ENCODE measurements around the gene PDHX. TPM values are rescaled to one million over a fixed set of nuclear protein-coding genes. Genes with fewer than 3 reads are reported as not detected.

The PDHX gene
- polyA plus RNA-seq, 3 donors: 9.3 to 19.5 (median 17.5) TPM

- no peaks in the 10 kb centered on the region for H3K27me3 ChIP-seq (ENCODE audit: control insufficient read depth in 2 of 2, insufficient read depth in 2 of 2, low read length in 2 of 2)
- Mint-ChIP-seq H3K4me3 (no peak overlapping the region), H3K9me3 (no peaks in the 10 kb centered on the region), H3K27me3 (ENCODE audit: low read depth in 3 of 3) (no peaks in the 10 kb centered on the region), H3K27ac (no peak overlapping the region), H3K36me3 (peaks cover 52 to 54% of the 10 kb centered on the region in 2 donors), H3K4me1 (no peaks in the 10 kb centered on the region)
- H3K36me3 ChIP-seq (replicated peaks in 1 of 2; ENCODE audit: control insufficient read depth in 1 of 2, insufficient read depth in 2 of 2, low read length in 2 of 2): peaks cover 20 to 78% of the 10 kb centered on the region in 2 donors
- no peaks in the 10 kb centered on the region for H3K4me1 ChIP-seq (ENCODE audit: control insufficient read depth in 1 of 2, insufficient read depth in 2 of 2, low read length in 2 of 2)
- DNase-seq: no peak
- intact Hi-C loops (cut with micrococcal nuclease): no loop called here
- no peak for TF ChIP-seq CTCF (IDR thresholded peaks at IDR 0.05)
- H3K9me3 ChIP-seq (replicated peaks in 1 of 2; ENCODE audit: control insufficient read depth in 1 of 2, insufficient read depth in 1 of 2, low read length in 2 of 2): no peaks in the 10 kb centered on the region
- no peaks in the 10 kb centered on the region for H3K79me2 ChIP-seq (ENCODE audit: insufficient read depth, low read length)
- H4K20me1 ChIP-seq (ENCODE audit: insufficient read depth, low read length): no peaks in the 10 kb centered on the region
- WGBS (ENCODE audit: insufficient coverage): 100% methylated on average over 1 of the region's 3 CpGs
- no peak overlapping the region for H2AFZ ChIP-seq (ENCODE audit: insufficient read depth, low read depth, low read length, poor library complexity, severe bottlenecking)
- H3K4me2 ChIP-seq (replicated peaks; ENCODE audit: extremely low read depth, low read length, poor library complexity, severe bottlenecking): no peak overlapping the region
- H3K9ac ChIP-seq (ENCODE audit: insufficient read depth, low read length, poor library complexity, severe bottlenecking): no peak overlapping the region
- H3K27ac ChIP-seq (ENCODE audit: low read depth in 1 of 2, low read length in 2 of 2): no peak overlapping the region
- H3K4me3 ChIP-seq (replicated peaks in 1 of 3; ENCODE audit: low read depth in 2 of 3, low read length in 3 of 3): no peak overlapping the region
Observed at GRCh38 chr11:34964610-34965331, 48.4 kb downstream of the PDHX start.

GRCh38 chr11:34968862-34969261 is 52.4 kb downstream of the PDHX start:
- Histone ChIP-seq H3K36me3 (replicated peaks in 1 of 2; ENCODE audit: control insufficient read depth in 1 of 2, insufficient read depth in 2 of 2, low read length in 2 of 2) (peaks cover 26 to 79% of the 10 kb centered on the region in 2 donors), H3K4me1 (ENCODE audit: control insufficient read depth in 1 of 2, insufficient read depth in 2 of 2, low read length in 2 of 2) (no peaks in the 10 kb centered on the region), H3K9me3 (replicated peaks in 1 of 2; ENCODE audit: control insufficient read depth in 1 of 2, insufficient read depth in 1 of 2, low read length in 2 of 2) (no peaks in the 10 kb centered on the region), H3K79me2 (ENCODE audit: insufficient read depth, low read length) (no peaks in the 10 kb centered on the region), H3K9ac (ENCODE audit: insufficient read depth, low read length, poor library complexity, severe bottlenecking) (no peak overlapping the region), H3K27me3 (ENCODE audit: control insufficient read depth in 2 of 2, insufficient read depth in 2 of 2, low read length in 2 of 2) (no peaks in the 10 kb centered on the region), H3K4me3 (replicated peaks in 1 of 3; ENCODE audit: low read depth in 2 of 3, low read length in 3 of 3) (no peak overlapping the region), H3K27ac (ENCODE audit: low read depth in 1 of 2, low read length in 2 of 2) (no peak overlapping the region), H4K20me1 (ENCODE audit: insufficient read depth, low read length) (no peaks in the 10 kb centered on the region), H3K4me2 (replicated peaks; ENCODE audit: extremely low read depth, low read length, poor library complexity, severe bottlenecking) (no peak overlapping the region), H2AFZ (ENCODE audit: insufficient read depth, low read depth, low read length, poor library complexity, severe bottlenecking) (no peak overlapping the region)
- intact Hi-C loops (cut with micrococcal nuclease): no loop called here
- Mint-ChIP-seq H3K36me3 (peaks cover 50 to 67% of the 10 kb centered on the region in 2 donors), H3K27me3 (ENCODE audit: low read depth in 3 of 3) (no peaks in the 10 kb centered on the region), H3K4me1 (no peaks in the 10 kb centered on the region), H3K9me3 (no peaks in the 10 kb centered on the region), H3K27ac (no peak overlapping the region), H3K4me3 (no peak overlapping the region)
- no peak for DNase-seq
- WGBS (ENCODE audit: insufficient coverage): 93% methylated on average over 3 of the region's 4 CpGs
- TF ChIP-seq CTCF (IDR thresholded peaks at IDR 0.05): no peak
